GM21786 (cell line): ENCODE measurements around the gene DDTL.
"Not testable (repeated sequence)": the region's sequence is repeated elsewhere in the genome, so short reads cannot be mapped to it uniquely, and the experiment has no call there.

Source experiments
- ATAC-seq: cut with Tn5 transposase; IDR thresholded peaks from one replicate; pipeline ENCODE4 v1.9.1; 2021; ENCODE audit not compliant: unreplicated experiment

DDTL gene

GRCh38 chr22:23969071-23969470 is 2.4 kb downstream of the DDTL start:
- ATAC-seq, result no peak

GRCh38 chr22:23970201-23970641 is 3.5 kb downstream of the DDTL start:
- ATAC-seq, result no peak

- ATAC-seq, result no peak
Observed at GRCh38 chr22:23970816-23971486, 4.3 kb downstream of the DDTL start.

- not testable (repeated sequence) for ATAC-seq
Observed at GRCh38 chr22:23971927-23972326, 5.2 kb downstream of the DDTL start.

GRCh38 chr22:23974345-23974744 is 7.7 kb downstream of the DDTL start, which contains the start of gene DDT:
DDT (minus strand) TSS chr22:23974441; CDS start chr22:23974414, 27 bp downstream.
- ATAC-seq, result peak; percentile 97

- ATAC-seq, result not testable (repeated sequence)
Observed at GRCh38 chr22:23974836-23975352, 8.2 kb downstream of the DDTL start.

GRCh38 chr22:23977304-23977703 is 10.6 kb downstream of the DDTL start:
- not testable (repeated sequence) for ATAC-seq

- not testable (repeated sequence) for ATAC-seq
Observed at GRCh38 chr22:23979557-23980240, 13.0 kb downstream of the DDTL start, which contains the start of gene GSTT2. GSTT2 (plus strand) TSS chr22:23980134.

GRCh38 chr22:23980567-23980966 is 13.9 kb downstream of the DDTL start:
- ATAC-seq, result not testable (repeated sequence)

- ATAC-seq, result no peak
Observed at GRCh38 chr22:23984430-23984829, 17.7 kb downstream of the DDTL start.

GRCh38 chr22:23986089-23986488 is 19.4 kb downstream of the DDTL start:
- ATAC-seq, result not testable (repeated sequence)

- ATAC-seq, result not testable (repeated sequence)
Observed at GRCh38 chr22:23986538-23987178, 20.0 kb downstream of the DDTL start.

- ATAC-seq, result not testable (repeated sequence)
Observed at GRCh38 chr22:23989583-23990244, 23.0 kb downstream of the DDTL start.

GRCh38 chr22:23993080-23993479 is 26.4 kb downstream of the DDTL start:
- ATAC-seq, result not testable (repeated sequence)

GRCh38 chr22:23993581-23994177 is 27.0 kb downstream of the DDTL start:
- not testable (repeated sequence) for ATAC-seq

- ATAC-seq, result no peak
Observed at GRCh38 chr22:23997092-23997491, 30.4 kb downstream of the DDTL start.

GRCh38 chr22:23999779-24000178 is 33.1 kb downstream of the DDTL start:
- ATAC-seq, result not testable (repeated sequence)

- no peak for ATAC-seq
Observed at GRCh38 chr22:24001314-24001713, 34.6 kb downstream of the DDTL start.

- ATAC-seq, result no peak
Observed at GRCh38 chr22:24002272-24002671, 35.6 kb downstream of the DDTL start.

GRCh38 chr22:24002851-24003250 is 36.2 kb downstream of the DDTL start:
- no peak for ATAC-seq
